Heart left ventricle (tissue), 13 donors: ENCODE measurements around the gene ERICH6B.

Experiments
- POLR2A ChIP-seq, 2 donors: fragments of 450-650 bp; IDR thresholded peaks; one replicate each; pipeline ENCODE4 v1.6.1; 2017; ENCODE audit warnings: antibody characterized with exemption in 2 of 2, mild to moderate bottlenecking in 2 of 2, moderate library complexity in 2 of 2
- TF ChIP-seq, protein P1 (sequence below), 12 donors: fragments of 200-600 bp; sonication (generic) in 4 of 12; IDR thresholded peaks; one replicate each; pipeline versions ENCODE4 v1.5.0 to v1.8.0; 2018 to 2022; ENCODE audit warnings: antibody characterized with exemption in 12 of 12, mild to moderate bottlenecking in 5 of 12
- donor health status: ischemic (EF 13 %, LVEDD 7.1; RV severe dilation, severe dysfunction).
- donor health status: DM: no; HTN: yes; CAD: no.
- donor health status: DM: no; HTN: no; CAD: no.
- donor health status: ischemic (EF 25% LVEDD 6.9; RV normal size, moderate dysfunction).
- donor health status: ischemic (EF 25% LVEDD 5.7; RV mildly dilated, moderate dysfunction).
- donor health status: ischemic (EF 35%, LVEDD 5.7; RV mildly dilated, moderate dysfunction).
- donor health status: nonischemic (EF 11% LVEDD 7.7; RV severe dilation, severe dysfunction).
- donor health status: DM: yes; HTN: yes; CAD: no.
- donor health status: PGD.
- donor health status: ischemic (EF 29% LVEDD 5.4; RV normal size, mild dysfunction).
- donor health status: nonischemic (EF 23%, LVEDD 6.1; RV moderate dilation, normal function).

DNA sequence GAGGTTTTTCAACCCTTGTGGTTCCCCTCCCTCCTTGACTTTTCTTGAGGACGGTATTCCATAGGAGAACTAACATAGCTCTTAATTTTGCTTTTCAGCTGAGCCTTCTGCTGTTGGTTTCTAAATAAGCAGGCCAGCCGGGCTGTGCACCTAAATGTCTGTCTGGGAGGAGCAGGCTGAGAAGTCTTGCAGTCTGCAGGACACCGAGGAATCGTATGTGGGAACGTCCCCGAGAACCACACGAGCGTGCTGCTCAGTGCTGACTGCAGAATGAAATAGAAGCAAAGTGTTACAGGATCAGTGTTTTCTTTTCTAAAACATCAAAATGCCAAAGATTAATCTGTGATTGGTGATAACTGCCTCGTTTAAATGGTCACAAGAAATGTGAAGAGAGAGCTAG lies 80.9 kb downstream of the ERICH6B start:
- TF ChIP-seq, protein P1, sequence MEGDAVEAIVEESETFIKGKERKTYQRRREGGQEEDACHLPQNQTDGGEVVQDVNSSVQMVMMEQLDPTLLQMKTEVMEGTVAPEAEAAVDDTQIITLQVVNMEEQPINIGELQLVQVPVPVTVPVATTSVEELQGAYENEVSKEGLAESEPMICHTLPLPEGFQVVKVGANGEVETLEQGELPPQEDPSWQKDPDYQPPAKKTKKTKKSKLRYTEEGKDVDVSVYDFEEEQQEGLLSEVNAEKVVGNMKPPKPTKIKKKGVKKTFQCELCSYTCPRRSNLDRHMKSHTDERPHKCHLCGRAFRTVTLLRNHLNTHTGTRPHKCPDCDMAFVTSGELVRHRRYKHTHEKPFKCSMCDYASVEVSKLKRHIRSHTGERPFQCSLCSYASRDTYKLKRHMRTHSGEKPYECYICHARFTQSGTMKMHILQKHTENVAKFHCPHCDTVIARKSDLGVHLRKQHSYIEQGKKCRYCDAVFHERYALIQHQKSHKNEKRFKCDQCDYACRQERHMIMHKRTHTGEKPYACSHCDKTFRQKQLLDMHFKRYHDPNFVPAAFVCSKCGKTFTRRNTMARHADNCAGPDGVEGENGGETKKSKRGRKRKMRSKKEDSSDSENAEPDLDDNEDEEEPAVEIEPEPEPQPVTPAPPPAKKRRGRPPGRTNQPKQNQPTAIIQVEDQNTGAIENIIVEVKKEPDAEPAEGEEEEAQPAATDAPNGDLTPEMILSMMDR (IDR thresholded peaks at IDR 0.05) = no peak
- no peak for TF ChIP-seq POLR2A (IDR thresholded peaks at IDR 0.05)
